ENCODE results near the gene RPL36. TPM values are rescaled to one million over a fixed set of nuclear protein-coding genes. Genes with fewer than 3 reads are reported as not detected.

The RPL36 gene
- total RNA-seq, 1 donor from 2014 or later = 943 TPM

DNA sequence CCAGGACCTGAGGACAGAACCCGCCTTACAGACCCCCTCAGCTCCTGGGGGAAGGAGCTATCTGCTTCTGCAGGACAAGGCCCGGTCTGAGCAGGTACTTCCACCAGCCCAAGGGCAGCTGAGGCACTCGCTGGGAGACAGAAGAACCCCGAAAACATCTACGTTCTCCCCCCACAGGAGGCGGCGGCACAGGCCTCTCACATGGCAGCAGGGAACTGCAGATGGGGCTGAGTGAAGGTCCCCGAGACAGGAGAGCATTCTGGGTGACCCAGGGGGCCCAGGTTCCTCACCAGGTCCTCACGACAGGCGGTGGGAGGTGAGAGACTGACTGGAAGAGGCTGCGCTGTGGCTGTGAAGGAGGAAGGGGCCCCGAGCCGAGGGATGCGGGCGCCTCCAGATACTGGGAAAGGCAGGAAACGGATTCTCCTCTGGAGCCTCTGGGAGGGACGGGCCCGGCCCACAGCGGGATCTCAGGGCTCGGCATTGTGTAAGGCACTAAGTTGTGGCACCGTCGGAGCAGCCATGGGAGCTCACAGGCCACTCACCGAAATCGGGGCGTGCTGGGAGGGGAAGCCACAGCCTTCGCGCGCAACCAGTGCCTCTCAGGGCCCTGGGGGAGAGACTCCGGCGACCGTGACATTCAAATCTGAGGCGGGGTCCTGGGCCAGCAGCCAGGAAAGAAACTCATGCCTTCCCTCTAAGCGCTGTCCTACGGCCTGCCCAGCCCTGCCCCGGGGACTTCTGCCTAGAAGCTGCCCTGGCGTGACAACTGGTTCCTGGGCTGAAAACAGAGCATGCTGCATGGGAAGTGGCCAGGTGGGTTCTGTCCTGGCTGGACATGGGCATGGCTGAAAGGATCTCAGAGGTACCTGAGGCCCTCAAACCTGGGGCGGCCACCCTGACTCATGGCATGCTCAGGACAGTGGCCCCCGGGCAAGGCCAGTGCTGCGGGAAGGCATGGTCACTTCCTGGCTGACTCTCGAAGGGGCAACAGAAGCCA lies 14.0 kb downstream of the RPL36 start:
- Histone ChIP-seq H3K79me2 (ENCODE audit: insufficient read depth, low read length) (peaks cover 4% of the 10 kb centered on the region), H3K4me1 (ENCODE audit: insufficient read depth, low read length) (no peaks in the 10 kb centered on the region), H3K36me3 (ENCODE audit: insufficient read depth, low read length) (peaks cover 24% of the 10 kb centered on the region), H3K9me3 (ENCODE audit: insufficient read depth, low read depth, low read length) (no peaks in the 10 kb centered on the region), H3K27ac (ENCODE audit: low read depth, low read length) (no peak overlapping the region), H2AFZ (ENCODE audit: low read depth, low read length) (no peak overlapping the region), H3K27me3 (ENCODE audit: insufficient read depth, low read length) (no peaks in the 10 kb centered on the region), H3K4me3 (ENCODE audit: insufficient read depth, low read depth, low read length) (no peak overlapping the region), H3K9ac (ENCODE audit: low read length) (no peak overlapping the region), H4K20me1 (ENCODE audit: insufficient read depth, low read length) (peaks cover 17% of the 10 kb centered on the region), H3K4me2 (ENCODE audit: low read length) (no peak overlapping the region)
- Mint-ChIP-seq H3K27me3 (ENCODE audit: low read depth, unreplicated experiment) (no peaks in the 10 kb centered on the region), H3K27ac (ENCODE audit: unreplicated experiment) (peak overlapping the region; percentile 41), H3K4me3 (ENCODE audit: unreplicated experiment) (no peak overlapping the region), H3K4me1 (ENCODE audit: low read depth, unreplicated experiment) (no peaks in the 10 kb centered on the region), H3K36me3 (ENCODE audit: low read depth, unreplicated experiment) (peaks cover 15% of the 10 kb centered on the region), H3K9me3 (ENCODE audit: unreplicated experiment) (no peaks in the 10 kb centered on the region)
- no peak for TF ChIP-seq CTCF (IDR thresholded peaks at IDR 0.05; ENCODE audit: insufficient read depth, low read depth, low read length)
- no peak for TF ChIP-seq EZH2 (IDR thresholded peaks at IDR 0.05; ENCODE audit: insufficient read depth, low read length)
- DNase-seq (ENCODE audit: low read depth) = no peak
- FAIRE-seq = no peak

GRCh38 chr19:5705552-5705951 lies 15.5 kb downstream of the RPL36 start:
- no peak for FAIRE-seq

More at GRCh38 chr19:5705552-5705951, 15.5 kb downstream of the RPL36 start:
- Histone ChIP-seq H3K4me3 (ENCODE audit: insufficient read depth, low read depth, low read length) (no peak overlapping the region), H2AFZ (ENCODE audit: low read depth, low read length) (no peak overlapping the region), H3K36me3 (ENCODE audit: insufficient read depth, low read length) (peaks cover 24% of the 10 kb centered on the region), H3K27ac (ENCODE audit: low read depth, low read length) (no peak overlapping the region), H4K20me1 (ENCODE audit: insufficient read depth, low read length) (peaks cover 15% of the 10 kb centered on the region), H3K4me2 (ENCODE audit: low read length) (no peak overlapping the region), H3K4me1 (ENCODE audit: insufficient read depth, low read length) (no peaks in the 10 kb centered on the region), H3K27me3 (ENCODE audit: insufficient read depth, low read length) (no peaks in the 10 kb centered on the region), H3K9me3 (ENCODE audit: insufficient read depth, low read depth, low read length) (no peaks in the 10 kb centered on the region), H3K9ac (ENCODE audit: low read length) (no peak overlapping the region), H3K79me2 (ENCODE audit: insufficient read depth, low read length) (peaks cover 4% of the 10 kb centered on the region)
- Mint-ChIP-seq H3K4me3 (ENCODE audit: unreplicated experiment) (no peak overlapping the region), H3K9me3 (ENCODE audit: unreplicated experiment) (no peaks in the 10 kb centered on the region), H3K27ac (ENCODE audit: unreplicated experiment) (no peak overlapping the region), H3K27me3 (ENCODE audit: low read depth, unreplicated experiment) (no peaks in the 10 kb centered on the region), H3K4me1 (ENCODE audit: low read depth, unreplicated experiment) (no peaks in the 10 kb centered on the region), H3K36me3 (ENCODE audit: low read depth, unreplicated experiment) (peaks cover 14% of the 10 kb centered on the region)
- TF ChIP-seq EZH2 (IDR thresholded peaks at IDR 0.05; ENCODE audit: insufficient read depth, low read length) (no peak), CTCF (IDR thresholded peaks at IDR 0.05; ENCODE audit: insufficient read depth, low read depth, low read length) (no peak)
- no peak for DNase-seq (ENCODE audit: low read depth)
